IPS-18c (cell line): ENCODE measurements around the gene LRRC26.
"Not testable (repeated sequence)": the region's sequence is repeated elsewhere in the genome, so short reads cannot be mapped to it uniquely, and the experiment has no call there.

Source experiments
- H3K4me3 ChIP-seq: 2 replicates; pipeline ENCODE4 v1.7.0; 2013; ENCODE audit warnings: low read depth, mild to moderate bottlenecking, low read length, moderate library complexity; ENCODE audit not compliant: insufficient read depth
- H3K9me3 ChIP-seq: one replicate; pipeline ENCODE4 v1.6.1; 2013; ENCODE audit warnings: mild to moderate bottlenecking, low read length, moderate library complexity; ENCODE audit not compliant: control insufficient read depth, insufficient read depth

LRRC26 gene

DNA sequence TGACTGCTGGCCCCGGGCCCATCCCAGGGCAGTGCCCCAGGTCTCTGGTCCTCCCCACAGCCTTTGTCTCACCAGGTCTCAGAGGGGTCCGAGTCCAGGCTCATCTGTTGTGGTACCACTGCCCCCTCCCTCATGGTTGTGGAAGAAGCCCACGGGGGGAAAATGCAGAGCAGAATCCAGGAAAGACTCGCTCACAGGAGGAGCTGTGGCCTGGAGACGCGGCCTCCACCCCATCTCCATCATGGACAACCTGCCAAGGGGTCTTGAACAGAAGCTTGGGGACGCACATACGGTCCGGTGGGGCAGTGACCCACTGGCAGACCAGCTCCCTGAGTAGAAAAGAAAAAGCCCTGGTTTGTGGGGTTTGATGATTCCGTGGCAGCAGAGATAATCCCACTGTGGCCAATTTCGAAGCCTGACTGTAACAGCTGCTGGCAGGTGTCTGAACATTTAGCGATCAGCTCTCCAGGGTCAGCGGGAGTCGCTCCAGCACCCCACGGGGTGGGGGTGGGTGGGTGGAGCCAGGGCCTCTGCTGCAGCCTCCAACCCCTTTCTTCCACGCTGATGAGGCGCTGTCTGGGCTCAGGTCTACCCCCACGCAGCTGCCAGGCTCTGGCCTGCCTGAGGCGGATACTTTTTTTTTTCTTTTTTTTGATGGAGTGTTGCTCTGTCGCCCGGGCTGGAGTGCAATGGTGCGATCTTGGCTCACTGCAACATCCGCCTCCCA lies 32.8 kb downstream of the LRRC26 start:
- Histone ChIP-seq H3K9me3 (peaks cover 5% of the 10 kb centered on the region), H3K4me3 (no peak overlapping the region)

DNA sequence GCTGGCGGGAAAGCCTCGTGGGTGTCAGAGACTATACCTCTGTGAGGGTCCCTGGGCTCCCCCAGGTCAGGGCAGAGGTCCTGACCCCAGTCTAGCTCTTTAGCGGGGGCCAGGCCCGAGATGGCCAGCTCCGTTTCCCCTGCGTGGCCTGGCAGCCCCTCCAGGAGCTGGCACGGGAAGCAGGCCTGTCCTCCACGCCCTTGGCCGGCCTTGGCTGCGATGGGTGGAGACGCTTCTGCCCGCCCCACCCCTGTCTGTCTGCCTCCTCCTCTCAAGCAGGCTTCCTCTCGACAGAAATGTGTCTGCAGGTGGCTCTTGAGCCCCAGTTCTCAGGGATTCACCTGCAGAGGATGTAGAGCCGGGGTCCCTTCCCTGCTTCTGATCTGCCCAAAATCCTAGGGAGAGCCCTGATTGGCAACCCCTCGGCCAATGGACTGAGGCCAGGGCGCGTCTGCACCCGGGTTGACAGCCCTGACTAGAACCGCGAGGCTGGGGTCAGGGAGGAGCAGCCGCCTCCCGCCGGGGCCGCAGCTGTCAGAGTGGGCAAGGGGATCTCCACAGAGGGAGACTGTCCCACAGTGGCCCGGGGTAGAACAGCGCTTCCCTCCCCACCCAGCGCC lies 33.5 kb downstream of the LRRC26 start:
- Histone ChIP-seq H3K9me3 (peaks cover 5% of the 10 kb centered on the region), H3K4me3 (no peak overlapping the region)

DNA sequence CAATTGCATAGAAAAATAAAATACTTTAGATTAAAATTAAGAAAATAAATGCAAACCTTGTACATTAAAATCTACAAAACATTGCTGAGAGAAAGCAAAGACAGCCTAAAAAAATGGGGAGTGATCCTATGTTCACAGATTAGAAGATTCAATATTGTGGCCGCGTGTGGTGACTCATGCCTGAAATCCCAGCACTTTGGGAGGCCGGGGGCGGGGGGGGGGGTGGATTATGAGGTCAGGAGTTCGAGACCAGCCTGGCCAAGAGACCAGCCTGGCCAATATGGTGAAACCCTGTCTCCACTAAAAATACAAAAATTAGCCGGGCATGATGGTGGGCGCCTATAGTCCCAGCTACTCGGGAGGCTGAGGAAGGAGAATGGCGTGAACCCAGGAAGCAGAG lies 34.7 kb downstream of the LRRC26 start:
- not testable (repeated sequence) for H3K9me3 ChIP-seq, H3K4me3 ChIP-seq

DNA sequence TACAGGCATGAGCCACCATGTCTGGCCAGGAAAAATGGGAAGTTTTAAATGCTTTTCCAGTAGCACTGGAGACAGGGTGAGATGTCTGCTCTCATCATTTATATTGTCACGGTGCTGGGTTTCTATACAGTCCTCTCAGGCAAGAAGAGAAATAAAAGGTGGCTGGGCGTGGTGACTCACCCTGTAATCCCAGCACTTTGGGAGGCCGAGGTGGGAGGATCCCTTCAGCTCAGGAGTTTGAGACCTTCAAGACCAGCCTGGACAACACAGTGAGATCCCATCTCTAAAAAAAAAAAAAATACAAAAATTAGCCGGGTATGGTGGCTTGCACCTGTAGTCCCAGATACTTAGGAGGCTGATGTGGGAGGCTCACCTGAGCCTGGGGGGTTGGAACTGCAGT lies 35.7 kb downstream of the LRRC26 start:
- Histone ChIP-seq H3K9me3 (no peaks in the 10 kb centered on the region), H3K4me3 (no peak overlapping the region)

DNA sequence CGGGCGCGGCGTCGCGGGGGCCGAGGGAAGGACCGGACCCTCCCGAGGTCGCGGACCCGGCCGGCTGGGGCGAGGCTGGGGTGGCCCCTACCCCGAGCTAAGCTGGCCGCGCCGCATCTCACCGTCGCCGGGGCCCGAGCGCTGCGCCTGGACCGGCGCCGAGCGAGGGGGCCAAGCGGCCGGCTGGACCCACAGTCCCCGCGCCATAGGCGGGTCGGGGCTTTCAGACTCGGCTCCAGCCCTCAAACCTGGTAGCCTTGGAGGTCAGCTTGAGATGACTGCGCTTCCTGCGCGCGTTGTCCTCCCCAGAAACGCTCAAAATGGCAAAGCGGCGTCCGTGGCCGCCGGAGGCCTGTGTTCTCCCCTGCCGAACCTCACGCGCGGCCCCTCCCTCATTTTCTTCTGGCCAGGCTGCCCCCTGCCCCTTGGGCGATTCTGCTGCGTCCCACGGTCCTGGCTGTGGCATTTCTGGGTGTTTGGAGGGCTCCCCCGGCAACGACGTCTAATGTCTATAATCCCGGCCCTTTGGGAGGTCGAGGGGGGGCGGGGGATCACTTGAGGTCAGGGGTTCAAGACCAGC lies 39.6 kb downstream of the LRRC26 start:
- H3K9me3 ChIP-seq, result no peaks in the 10 kb centered on the region
- peak overlapping the region; percentile 68 for H3K4me3 ChIP-seq

DNA sequence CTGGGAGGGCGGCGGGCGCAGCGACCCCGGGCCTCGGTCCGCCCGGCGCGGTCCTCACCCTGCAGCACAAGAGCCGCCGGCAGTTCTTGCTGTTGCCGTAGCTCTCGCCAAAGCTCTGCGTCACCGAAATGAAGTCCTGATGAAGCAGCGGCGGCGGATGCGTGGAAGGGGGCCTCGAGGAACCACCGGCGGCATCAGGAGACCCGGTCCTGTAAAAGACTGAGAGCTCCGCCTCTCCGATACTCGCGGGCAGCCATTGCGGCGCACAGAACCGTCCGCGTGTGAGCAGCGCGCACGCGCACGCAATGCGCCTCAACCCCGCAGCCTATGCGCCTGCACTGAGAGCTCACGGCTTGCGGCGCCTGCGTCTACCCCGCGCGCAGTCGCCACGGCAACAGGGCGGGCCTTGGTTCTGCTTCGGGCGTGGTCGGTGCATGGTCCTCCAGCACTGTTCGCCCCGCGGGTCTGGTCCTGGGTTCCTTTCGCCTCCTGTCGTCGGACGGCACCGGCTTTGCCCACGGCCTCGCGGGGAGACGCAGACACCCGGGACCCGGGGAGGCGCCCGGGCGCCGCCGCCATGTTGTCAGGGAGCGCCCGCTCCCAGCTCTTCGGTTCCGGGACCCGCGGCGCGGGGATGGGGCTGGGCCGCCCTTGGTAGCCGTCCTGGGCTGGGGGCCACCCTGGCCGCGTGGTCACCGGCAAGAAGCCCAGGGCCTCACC lies 40.2 kb downstream of the LRRC26 start:
- no peaks in the 10 kb centered on the region for H3K9me3 ChIP-seq

DNA sequence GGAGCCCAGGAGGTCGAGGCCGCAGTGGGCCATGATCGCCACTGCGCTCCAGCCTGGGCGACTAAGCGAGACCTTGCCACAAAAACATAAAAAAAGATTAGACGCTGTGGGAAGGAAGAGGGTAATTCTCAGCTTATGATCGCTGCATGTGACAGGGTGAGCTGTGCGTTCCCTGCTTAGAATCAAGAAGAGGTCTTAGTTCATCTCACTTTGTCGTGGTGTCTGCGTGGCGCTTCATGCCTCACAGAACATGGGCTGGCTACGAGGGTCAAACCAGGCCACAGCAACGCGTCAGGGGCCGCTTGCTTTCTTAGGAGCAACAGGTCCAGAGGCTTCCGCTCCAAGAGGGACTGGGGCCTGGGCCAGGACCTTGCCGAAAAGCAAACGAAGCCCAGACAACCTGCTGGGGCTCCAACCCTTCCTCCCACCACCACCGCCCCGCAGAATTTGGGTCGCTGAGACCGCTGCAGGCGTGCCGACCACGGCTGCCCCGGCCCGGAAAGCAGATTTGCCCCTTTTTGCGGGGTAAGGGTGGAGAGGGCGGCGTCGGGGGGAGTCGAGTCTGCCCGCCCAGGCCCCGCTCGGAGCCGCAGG lies 40.9 kb downstream of the LRRC26 start:
- Histone ChIP-seq H3K4me3 (peak overlapping the region; percentile 68), H3K9me3 (no peaks in the 10 kb centered on the region)

More for the DNA sequence above, 40.2 kb downstream of the LRRC26 start:
- peak overlapping the region; percentile 68 for H3K4me3 ChIP-seq

DNA sequence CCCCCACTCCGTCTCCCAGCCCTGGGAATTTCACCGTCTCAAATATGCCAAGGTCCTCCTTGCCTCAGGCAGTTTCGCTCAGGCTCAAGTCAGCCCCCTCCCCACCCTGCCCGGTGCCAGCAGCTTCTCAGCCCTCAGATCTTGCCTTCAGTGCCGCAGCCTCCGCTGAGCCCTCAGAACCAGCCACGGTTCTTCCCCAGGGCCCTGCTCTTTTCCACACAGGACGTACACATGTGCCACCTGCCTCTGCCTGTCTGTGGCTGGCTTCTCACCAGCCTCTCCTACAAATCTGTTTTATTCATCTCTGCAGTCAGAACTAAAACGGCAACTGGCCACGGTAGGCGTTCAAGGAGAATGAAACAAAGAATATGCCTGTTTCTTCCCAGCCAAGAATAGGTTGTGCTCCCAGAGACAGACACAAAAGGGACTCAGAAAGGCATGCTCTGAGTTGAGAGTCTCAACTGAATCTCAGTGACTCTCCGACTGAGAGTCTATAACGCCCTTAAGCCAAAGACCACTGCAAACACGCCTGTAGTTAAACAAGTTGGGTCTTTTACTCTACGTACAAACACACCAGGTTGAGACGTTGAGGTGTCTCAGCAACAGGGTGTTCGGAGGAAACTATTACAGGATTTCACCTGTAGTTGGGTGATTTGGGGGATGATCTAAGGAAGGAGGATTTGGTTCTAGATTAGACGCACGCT lies 41.5 kb downstream of the LRRC26 start:
- H3K4me3 ChIP-seq, result peak overlapping the region; percentile 68

DNA sequence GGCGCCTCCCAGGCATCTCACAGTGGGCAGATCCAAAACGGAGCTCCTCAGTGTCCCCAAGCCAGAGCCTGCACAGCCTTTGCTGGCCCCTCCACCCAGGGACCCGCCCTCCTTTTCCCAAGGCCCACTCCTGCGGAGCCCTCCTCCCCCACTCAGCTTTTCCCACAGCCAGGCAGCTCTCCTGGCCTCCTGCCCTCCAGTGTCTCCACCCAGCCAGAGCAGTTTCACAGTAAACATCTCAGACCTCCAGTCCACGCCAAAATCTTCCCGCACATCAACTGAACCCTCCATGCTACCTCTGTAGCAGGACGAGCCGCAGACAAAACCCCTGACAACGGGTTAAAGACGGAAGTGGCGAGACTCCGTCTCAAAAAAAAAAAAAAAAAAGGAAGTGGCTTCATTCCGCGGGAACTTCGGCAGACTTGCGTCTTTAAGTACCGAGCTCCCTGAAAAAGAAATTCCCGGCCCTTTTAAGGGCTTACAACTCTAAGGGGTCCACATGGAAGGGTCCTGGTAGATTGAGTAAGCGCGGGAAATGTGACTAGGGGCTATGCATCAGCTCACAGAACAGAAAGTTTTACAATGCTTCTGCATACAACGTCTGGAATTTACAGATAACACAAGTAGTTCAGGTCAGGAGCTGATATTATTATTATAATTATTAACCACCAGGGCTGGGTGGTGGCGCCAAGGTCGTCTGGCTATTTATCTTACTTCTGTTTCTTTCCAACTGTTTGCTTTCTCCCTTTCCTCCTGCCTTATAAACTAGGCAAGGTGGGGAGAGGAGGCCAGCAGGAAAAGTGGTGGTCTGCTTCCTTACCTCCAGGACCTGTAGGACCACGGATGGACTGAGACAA lies 42.3 kb downstream of the LRRC26 start:
- Histone ChIP-seq H3K4me3 (no peak overlapping the region), H3K9me3 (no peaks in the 10 kb centered on the region)

More for the DNA sequence above, 41.5 kb downstream of the LRRC26 start:
- no peaks in the 10 kb centered on the region for H3K9me3 ChIP-seq

DNA sequence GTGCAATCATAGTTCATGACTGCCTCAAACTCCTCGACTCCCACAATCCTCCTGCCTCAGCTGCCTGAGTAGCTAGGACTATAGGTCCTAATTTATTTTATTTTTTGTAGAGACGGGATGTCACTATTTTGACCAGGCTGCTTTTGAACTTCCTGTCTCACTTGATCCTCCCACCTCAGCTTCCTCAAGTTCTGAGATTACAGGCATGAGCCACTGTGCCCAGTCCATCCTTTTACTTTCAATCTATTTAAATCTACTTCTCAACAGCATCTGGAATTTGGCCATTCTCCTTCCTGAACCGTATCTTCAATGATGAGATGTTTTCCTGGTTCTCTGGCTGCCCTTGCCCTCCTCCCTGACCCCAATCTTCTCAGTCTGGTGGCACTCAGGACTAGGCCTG lies 43.1 kb downstream of the LRRC26 start:
- Histone ChIP-seq H3K4me3 (no peak overlapping the region), H3K9me3 (no peaks in the 10 kb centered on the region)

DNA sequence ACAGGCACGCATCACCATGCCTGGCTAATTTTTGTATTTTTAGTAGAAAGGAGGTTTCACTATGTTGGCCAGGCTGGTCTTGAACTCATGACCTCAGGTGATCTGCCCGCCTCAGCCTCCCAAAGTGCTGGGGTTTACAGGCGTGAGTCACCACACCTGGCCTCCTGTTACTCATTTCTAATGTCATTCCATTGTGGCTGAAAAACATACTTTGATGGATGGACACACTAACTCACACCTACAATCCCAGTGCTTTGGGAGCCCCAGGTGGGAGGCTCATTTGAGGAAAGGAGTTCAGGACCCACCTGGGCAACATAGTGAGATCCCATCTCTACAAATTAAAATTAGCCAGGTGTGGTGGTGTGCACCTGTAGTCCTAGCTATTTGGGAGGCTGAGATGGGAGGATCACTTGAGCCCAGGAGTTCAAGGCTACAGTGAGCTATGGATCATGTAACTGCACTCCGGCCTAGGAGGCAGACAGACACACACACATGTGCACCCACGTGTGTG lies 45.8 kb downstream of the LRRC26 start:
- H3K9me3 ChIP-seq, H3K4me3 ChIP-seq: not testable (repeated sequence)

DNA sequence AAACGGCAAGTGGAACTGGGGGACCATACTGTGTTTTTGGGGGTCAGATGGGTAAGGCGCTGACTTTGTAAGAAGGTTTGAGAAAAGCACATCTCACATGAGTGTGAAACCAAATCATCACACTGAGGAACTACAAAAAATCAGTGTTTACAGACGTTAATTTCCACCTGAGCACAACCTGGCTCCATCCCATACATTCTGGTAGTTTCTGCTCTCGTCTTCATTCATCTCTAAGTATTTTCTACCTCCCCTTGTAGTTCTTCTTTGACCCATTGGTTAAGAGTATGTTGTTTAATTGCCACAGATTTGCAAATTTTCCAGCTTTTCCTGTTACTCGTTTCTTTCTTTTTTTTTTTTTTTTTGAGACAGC lies 46.4 kb downstream of the LRRC26 start:
- Histone ChIP-seq H3K4me3 (no peak overlapping the region), H3K9me3 (no peaks in the 10 kb centered on the region)

DNA sequence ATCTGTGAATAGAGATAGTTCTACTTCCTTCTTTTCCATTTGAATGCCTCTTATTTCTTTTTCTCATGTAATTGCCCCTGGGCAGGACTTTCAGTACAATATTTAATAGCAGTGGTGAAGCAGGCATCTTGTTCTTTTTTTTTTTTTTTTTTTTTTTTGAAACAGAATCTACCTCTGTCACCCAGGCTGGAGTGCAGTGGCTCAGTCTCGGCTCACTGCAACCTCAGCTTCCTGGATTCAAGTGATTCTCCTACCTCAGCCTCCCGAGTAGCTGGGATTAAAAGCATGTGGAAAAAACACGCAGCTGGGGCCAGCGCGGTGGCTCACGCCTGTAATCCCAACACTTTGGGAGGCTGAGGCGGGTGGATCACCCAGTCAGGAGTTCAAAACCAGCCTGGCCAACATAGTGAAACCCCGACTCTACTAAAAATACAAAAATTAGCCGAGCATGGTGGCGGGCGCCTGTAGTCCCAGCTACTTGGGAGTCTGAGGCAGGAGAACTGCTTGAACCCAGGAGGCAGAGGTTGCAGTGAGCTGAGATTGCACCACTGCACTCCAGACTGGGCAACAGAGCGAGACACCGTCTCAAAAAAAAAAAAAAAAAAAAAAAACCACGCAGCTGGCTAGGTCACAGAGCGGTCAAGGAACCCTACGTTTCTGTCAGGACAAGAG lies 46.9 kb downstream of the LRRC26 start:
- H3K4me3 ChIP-seq, H3K9me3 ChIP-seq: not testable (repeated sequence)

DNA sequence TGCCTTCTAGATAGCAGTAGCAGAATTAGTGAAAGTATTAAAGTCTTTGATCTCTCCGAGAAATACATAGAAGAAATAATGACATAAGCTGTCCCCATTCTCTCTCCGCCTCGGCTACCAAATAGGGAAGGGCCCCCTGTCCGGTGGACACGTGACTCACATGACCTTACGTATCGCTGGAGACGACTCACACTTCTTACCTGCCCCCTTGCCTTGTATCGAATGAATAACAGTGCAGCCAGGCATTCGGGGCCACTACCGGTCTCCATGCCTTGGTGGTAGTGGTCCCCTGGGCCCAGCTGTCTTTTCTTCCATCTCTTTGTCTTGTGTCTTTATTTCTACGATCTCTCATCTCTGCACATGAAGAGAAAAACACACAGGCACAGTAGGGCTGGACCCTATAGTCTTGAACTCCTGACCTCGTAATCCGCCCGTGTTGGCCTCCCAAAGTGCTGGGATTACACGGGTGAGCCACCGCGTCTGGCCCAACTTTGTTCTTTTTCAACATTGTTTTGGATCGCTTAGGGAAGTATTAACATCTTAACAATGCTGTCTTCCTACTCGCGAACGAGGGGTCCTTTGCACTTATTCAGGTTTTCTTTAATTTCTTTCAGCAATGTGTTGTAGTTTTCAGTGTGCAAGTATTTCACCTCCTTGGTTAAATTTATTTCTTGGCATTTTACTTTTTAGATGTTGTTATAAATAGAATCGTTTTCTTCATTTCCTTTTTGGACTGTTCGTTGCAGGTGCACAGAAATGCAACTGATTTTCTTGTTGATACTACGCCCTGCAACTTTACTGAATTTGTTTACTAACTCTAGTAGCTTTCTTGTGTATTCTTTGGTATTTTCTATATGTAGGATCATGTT lies 47.7 kb downstream of the LRRC26 start:
- not testable (repeated sequence) for H3K4me3 ChIP-seq

More for the DNA sequence above, 47.7 kb downstream of the LRRC26 start:
- not testable (repeated sequence) for H3K9me3 ChIP-seq
